HepG2 (cell line): ENCODE data around the gene TLL2. TPM values are rescaled to one million over a fixed set of nuclear protein-coding genes. Genes with fewer than 3 reads are reported as not detected.

Experiments used
- ADNP ChIP-seq: sonication (generic); formaldehyde crosslinking; IDR thresholded peaks from 2 replicates; pipeline ENCODE4 v1.4.0; 2020; ENCODE audit warnings: missing genetic modification reagents
- ARID3A ChIP-seq: IDR thresholded peaks from 2 replicates; pipeline ENCODE4 v1.6.1; 2012; ENCODE audit warnings: low read depth, low read length, improper control_type of control experiment
- DZIP1 ChIP-seq: sonication (generic); formaldehyde crosslinking; IDR thresholded peaks from 2 replicates; pipeline ENCODE4 v1.5.0; 2020; ENCODE audit warnings: mild to moderate bottlenecking, missing genetic modification reagents
- HDAC6 ChIP-seq: fragments of 200-600 bp; sonication (generic); IDR thresholded peaks from 2 replicates; pipeline ENCODE4 v1.7.0; 2017; ENCODE audit warnings: mild to moderate bottlenecking, antibody characterized with exemption, low read length, low read depth
- MATR3 ChIP-seq: sonication (generic); formaldehyde crosslinking; IDR thresholded peaks from 2 replicates; pipeline ENCODE4 v1.4.0; 2020; ENCODE audit warnings: missing genetic modification reagents
- MED1 ChIP-seq: sonication (generic); formaldehyde crosslinking; IDR thresholded peaks from 2 replicates; pipeline ENCODE4 v1.4.0; 2020; ENCODE audit warnings: missing genetic modification reagents
- MTA3 ChIP-seq: sonication (generic); formaldehyde crosslinking; IDR thresholded peaks from 2 replicates; pipeline ENCODE4 v1.4.0; 2020; ENCODE audit warnings: missing genetic modification reagents
- NKX3-1 ChIP-seq: sonication (generic); formaldehyde crosslinking; IDR thresholded peaks from 2 replicates; pipeline ENCODE4 v1.5.0; 2020; ENCODE audit warnings: missing genetic modification reagents
- NONO ChIP-seq, 2 experiments: fragments of 450-650 bp in 1 of 2; sonication (generic) in 1 of 2; formaldehyde crosslinking in 1 of 2; IDR thresholded peaks in 1 of 2; conservative IDR thresholded peaks in 1 of 2; 2 replicates each; pipeline versions ENCODE4 v1.6.1 to v1.8.0; 2017 to 2022; ENCODE audit warnings: mild to moderate bottlenecking in 1 of 2, missing genetic modification reagents in 1 of 2, moderate library complexity in 1 of 2
- NPAS2 ChIP-seq: sonication (generic); formaldehyde crosslinking; IDR thresholded peaks from 2 replicates; pipeline ENCODE4 v1.8.0; 2022; ENCODE audit warnings: mild to moderate bottlenecking, missing genetic modification reagents, borderline replicate concordance
- PAF1 ChIP-seq: IDR thresholded peaks from 2 replicates; pipeline ENCODE4 v1.6.1; 2016; ENCODE audit warnings: missing genetic modification reagents, missing compliant biosample characterization
- PRDM4 ChIP-seq: sonication (generic); formaldehyde crosslinking; IDR thresholded peaks from 2 replicates; pipeline ENCODE4 v1.9.0; 2021; ENCODE audit warnings: missing genetic modification reagents, borderline replicate concordance
- RFX1 ChIP-seq: fragments of 450-650 bp; IDR thresholded peaks from 2 replicates; pipeline ENCODE4 v1.6.1; 2017
- RORA ChIP-seq: sonication (generic); formaldehyde crosslinking; IDR thresholded peaks from 2 replicates; pipeline ENCODE4 v1.5.0; 2020; ENCODE audit warnings: mild to moderate bottlenecking, missing genetic modification reagents, moderate library complexity
- SAFB2 ChIP-seq: sonication (generic); formaldehyde crosslinking; IDR thresholded peaks from 2 replicates; pipeline ENCODE4 v1.5.1; 2020; ENCODE audit warnings: missing genetic modification reagents, low read depth, mild to moderate bottlenecking, borderline replicate concordance
- SCMH1 ChIP-seq: sonication (generic); formaldehyde crosslinking; IDR thresholded peaks from 2 replicates; pipeline ENCODE4 v1.9.0; 2021; ENCODE audit warnings: missing genetic modification reagents, mild to moderate bottlenecking, borderline replicate concordance
- TEF ChIP-seq: sonication (generic); formaldehyde crosslinking; IDR thresholded peaks from 2 replicates; pipeline ENCODE4 v1.5.0; 2020; ENCODE audit warnings: missing genetic modification reagents
- ZBTB44 ChIP-seq: sonication (generic); formaldehyde crosslinking; IDR thresholded peaks from 2 replicates; pipeline ENCODE4 v1.4.0; 2020; ENCODE audit warnings: missing genetic modification reagents
- ZKSCAN8 ChIP-seq: IDR thresholded peaks from 2 replicates; pipeline ENCODE4 v1.6.1; 2016; ENCODE audit warnings: borderline replicate concordance, missing genetic modification reagents, missing compliant biosample characterization
- ZNF839 ChIP-seq: sonication (generic); formaldehyde crosslinking; IDR thresholded peaks from 2 replicates; pipeline ENCODE4 v1.4.0; 2020; ENCODE audit warnings: missing genetic modification reagents, mild to moderate bottlenecking, borderline replicate concordance
- polyA plus RNA-seq, 8 experiments: library from polyadenylated mRNA; depleted of rRNA in 3 of 8; stranded (reverse) in 7 of 8; unstranded in 1 of 8; fragments of >200 nt; fragmentation: Illumina TruSeq in 4 of 8; extraction: Trizol in 4 of 8; gene quantifications; 2 replicates each; pipeline versions ENCODE4 v1.2.1 to v1.2.3, GENCODE V29; 2011 to 2016; ENCODE audit warnings: low read depth in 4 of 8, missing spikeins in 1 of 8, mixed read lengths in 1 of 8; ENCODE audit not compliant: insufficient read depth in 1 of 8
- total RNA-seq, 5 experiments: library from RNA; depleted of rRNA; stranded (reverse); fragments of >200 nt; fragmentation: Illumina TruSeq; extraction: Trizol; gene quantifications; 2 replicates each; pipeline ENCODE4 v1.2.3, GENCODE V29; 2016; ENCODE audit warnings: low read depth in 1 of 5

TLL2 gene
- total and polyA plus RNA-seq, 2 of the 13 experiments (the other 11 are each of a cell fraction or from before 2014, with no cell fraction given), result 0.09 TPM; not detected in 1

- TF ChIP-seq NONO (IDR thresholded peaks at IDR 0.05) (no peak), NONO (CRISPR knock-in tag; conservative IDR thresholded peaks at IDR 0.05) (peak; percentile 78), RFX1 (no peak), PRDM4 (CRISPR knock-in tag) (no peak), TEF (no peak), NPAS2 (no peak), ZNF839 (no peak), ZBTB44 (CRISPR knock-in tag) (0 out of 2 replicates have a peak, but pooled peaks have one; percentile 56), PAF1 (CRISPR knock-in tag) (no peak; the same call in 1 of the 2 replicates), MED1 (peak; percentile 61; the same call in 1 of the 2 replicates), HDAC6 (no peak), MTA3 (CRISPR knock-in tag) (no peak), ZKSCAN8 (CRISPR knock-in tag) (no peak), DZIP1 (CRISPR knock-in tag) (no peak), ADNP (CRISPR knock-in tag) (no peak), SCMH1 (CRISPR knock-in tag) (no peak), ARID3A (no peak), MATR3 (CRISPR knock-in tag) (no peak), NKX3-1 (CRISPR knock-in tag) (peak; percentile 84), RORA (CRISPR knock-in tag) (no peak), SAFB2 (CRISPR knock-in tag) (no peak; the same call in 1 of the 2 replicates)
These were observed at the start of gene TLL2 (continued) for GRCh38 chr10:96513698-96514561.
